GM18873 (cell line): Measurements from ENCODE around the gene NFATC3.
A peak's percentile ranks its signal among the peaks of the same experiment; 100 is the strongest.

Source experiments
- ATAC-seq: cut with Tn5 transposase; IDR thresholded peaks from one replicate; pipeline ENCODE4 v1.9.1; 2021; ENCODE audit warnings: mild to moderate bottlenecking, moderate library complexity, moderate number of reproducible peaks; ENCODE audit not compliant: unreplicated experiment, low FRiP score

NFATC3 gene

GRCh38 chr16:68085259-68086071 is at the start of gene NFATC3:
Gene NFATC3, plus strand, starts transcription at chr16:68085370. Its CDS starts 312 bp downstream, at chr16:68085682.
- peak; percentile 25 for ATAC-seq

GRCh38 chr16:68037841-68038597 is 47.2 kb upstream of the NFATC3 start:
- ATAC-seq: no peak

GRCh38 chr16:68040506-68041288 is 44.5 kb upstream of the NFATC3 start:
- no peak for ATAC-seq

GRCh38 chr16:68041783-68042182 is 43.4 kb upstream of the NFATC3 start:
- ATAC-seq: no peak

GRCh38 chr16:68046106-68046505 is 39.1 kb upstream of the NFATC3 start:
- ATAC-seq: no peak

- ATAC-seq: no peak
Measured at GRCh38 chr16:68047987-68048386, 37.2 kb upstream of the NFATC3 start.

- no peak for ATAC-seq
Measured at GRCh38 chr16:68049449-68049848, 35.7 kb upstream of the NFATC3 start.

GRCh38 chr16:68055395-68055794 is 29.8 kb upstream of the NFATC3 start:
- ATAC-seq: no peak

- no peak for ATAC-seq
Measured at GRCh38 chr16:68059804-68060203, 25.4 kb upstream of the NFATC3 start.

- ATAC-seq: no peak
Measured at GRCh38 chr16:68061396-68061795, 23.8 kb upstream of the NFATC3 start.

GRCh38 chr16:68062910-68063393 is 22.2 kb upstream of the NFATC3 start:
- no peak for ATAC-seq

- ATAC-seq: no peak
Measured at GRCh38 chr16:68064791-68065365, 20.3 kb upstream of the NFATC3 start.

- ATAC-seq: no peak
Measured at GRCh38 chr16:68065716-68066305, 19.4 kb upstream of the NFATC3 start.

- no peak for ATAC-seq
Measured at GRCh38 chr16:68066763-68067162, 18.4 kb upstream of the NFATC3 start.

GRCh38 chr16:68068926-68069325 is 16.2 kb upstream of the NFATC3 start:
- no peak for ATAC-seq

GRCh38 chr16:68069511-68070248 is 15.5 kb upstream of the NFATC3 start:
- no peak for ATAC-seq

GRCh38 chr16:68070249-68070730 is 14.9 kb upstream of the NFATC3 start:
- no peak for ATAC-seq

GRCh38 chr16:68070806-68071517 is 14.2 kb upstream of the NFATC3 start:
- ATAC-seq: no peak

- no peak for ATAC-seq
Measured at GRCh38 chr16:68071518-68071901, 13.7 kb upstream of the NFATC3 start.
